ENCODE measurements around the gene LAMA5.

The LAMA5 gene

GRCh38 chr20:62313021-62313420 is 54.1 kb downstream of the LAMA5 start:
- Histone ChIP-seq H3K27ac (no peak overlapping the region), H4K20me1 (ENCODE audit: insufficient read depth) (no peaks in the 10 kb centered on the region), H3K9ac (no peak overlapping the region), H3K27me3 (ENCODE audit: insufficient read depth, low read depth) (no peaks in the 10 kb centered on the region), H3K4me2 (no peak overlapping the region), H2AFZ (ENCODE audit: low read depth) (no peak overlapping the region), H3K79me2 (ENCODE audit: insufficient read depth, low read depth) (no peaks in the 10 kb centered on the region), H3K36me3 (ENCODE audit: insufficient read depth) (no peaks in the 10 kb centered on the region; the same call in 1 of the 2 replicates), H3K4me1 (ENCODE audit: low read depth, poor library complexity, severe bottlenecking) (no peaks in the 10 kb centered on the region), H3K4me3 (IDR thresholded peaks at IDR 0.05; ENCODE audit: insufficient read depth, low read depth, low read length) (no peak overlapping the region)
- no peak for TF ChIP-seq CTCF (conservative IDR thresholded peaks at IDR 0.05; ENCODE audit: low read depth, low read length)

- no peak overlapping the region for H3K4me2 ChIP-seq
- no peaks in the 10 kb centered on the region for H3K27me3 ChIP-seq (ENCODE audit: insufficient read depth, low read depth)
- no peak overlapping the region for H3K27ac ChIP-seq
- no peaks in the 10 kb centered on the region for H3K79me2 ChIP-seq (ENCODE audit: insufficient read depth, low read depth)
- H2AFZ ChIP-seq (ENCODE audit: low read depth), result no peak overlapping the region
- no peaks in the 10 kb centered on the region for H4K20me1 ChIP-seq (ENCODE audit: insufficient read depth)
- TF ChIP-seq CTCF (conservative IDR thresholded peaks at IDR 0.05; ENCODE audit: low read depth, low read length), result no peak
- no peaks in the 10 kb centered on the region for H3K4me1 ChIP-seq (ENCODE audit: low read depth, poor library complexity, severe bottlenecking)
- H3K36me3 ChIP-seq (ENCODE audit: insufficient read depth), result no peaks in the 10 kb centered on the region; the same call in 1 of the 2 replicates
- H3K4me3 ChIP-seq (IDR thresholded peaks at IDR 0.05; ENCODE audit: insufficient read depth, low read depth, low read length), result no peak overlapping the region
- H3K9ac ChIP-seq, result no peak overlapping the region
Observed at GRCh38 chr20:62312662-62312977, 54.5 kb downstream of the LAMA5 start.

- Histone ChIP-seq H3K9ac (no peak overlapping the region), H4K20me1 (ENCODE audit: insufficient read depth) (no peaks in the 10 kb centered on the region), H3K79me2 (ENCODE audit: insufficient read depth, low read depth) (no peaks in the 10 kb centered on the region; the same call in 1 of the 2 replicates), H3K27me3 (ENCODE audit: insufficient read depth, low read depth) (no peaks in the 10 kb centered on the region), H3K4me3 (IDR thresholded peaks at IDR 0.05; ENCODE audit: insufficient read depth, low read depth, low read length) (no peak overlapping the region), H3K4me1 (ENCODE audit: low read depth, poor library complexity, severe bottlenecking) (no peaks in the 10 kb centered on the region), H3K36me3 (ENCODE audit: insufficient read depth) (peaks cover under 1% of the 10 kb centered on the region; the same call in 1 of the 2 replicates), H2AFZ (ENCODE audit: low read depth) (no peak overlapping the region), H3K27ac (no peak overlapping the region), H3K4me2 (no peak overlapping the region)
- TF ChIP-seq CTCF (conservative IDR thresholded peaks at IDR 0.05; ENCODE audit: low read depth, low read length), result no peak
Observed at GRCh38 chr20:62311832-62312661, 55.1 kb downstream of the LAMA5 start.

GRCh38 chr20:62311150-62311549 is 56.0 kb downstream of the LAMA5 start:
- no peaks in the 10 kb centered on the region for H3K27me3 ChIP-seq (ENCODE audit: insufficient read depth, low read depth)
- no peaks in the 10 kb centered on the region for H4K20me1 ChIP-seq (ENCODE audit: insufficient read depth)
- peaks cover 8% of the 10 kb centered on the region for H3K79me2 ChIP-seq (ENCODE audit: insufficient read depth, low read depth)
- H3K4me1 ChIP-seq (ENCODE audit: low read depth, poor library complexity, severe bottlenecking), result no peaks in the 10 kb centered on the region
- H2AFZ ChIP-seq (ENCODE audit: low read depth), result no peak overlapping the region
- H3K27ac ChIP-seq, result no peak overlapping the region
- peaks cover 9% of the 10 kb centered on the region; the same call in 1 of the 2 replicates for H3K36me3 ChIP-seq (ENCODE audit: insufficient read depth)
- H3K4me3 ChIP-seq (IDR thresholded peaks at IDR 0.05; ENCODE audit: insufficient read depth, low read depth, low read length), result no peak overlapping the region
- no peak for TF ChIP-seq CTCF (conservative IDR thresholded peaks at IDR 0.05; ENCODE audit: low read depth, low read length)
- no peak overlapping the region for H3K9ac ChIP-seq
- no peak overlapping the region for H3K4me2 ChIP-seq
